OCI-LY1 (cell line): ENCODE results near the gene SLC7A6OS.

ENCODE experiments used
- EZH2 ChIP-seq: fragments of 200-600 bp; sonication (generic), shearing (Covaris generic); IDR thresholded peaks from 2 replicates; pipeline ENCODE4 v1.8.0; 2017; ENCODE audit warnings: borderline replicate concordance, mixed run types, mild to moderate bottlenecking, antibody characterized with exemption, low read length, moderate library complexity, mixed read lengths
- TF ChIP-seq, protein P1 (sequence below): fragments of 200-600 bp; sonication (generic), shearing (Covaris generic); IDR thresholded peaks from 2 replicates; pipeline ENCODE4 v1.5.1; 2017; ENCODE audit warnings: mild to moderate bottlenecking, antibody characterized with exemption, low read length, moderate library complexity, mixed read lengths

GRCh38 chr16:68310774-68311511 lies at the start of gene SLC7A6OS, which contains the start of gene PRMT7:
- TF ChIP-seq, protein P1, sequence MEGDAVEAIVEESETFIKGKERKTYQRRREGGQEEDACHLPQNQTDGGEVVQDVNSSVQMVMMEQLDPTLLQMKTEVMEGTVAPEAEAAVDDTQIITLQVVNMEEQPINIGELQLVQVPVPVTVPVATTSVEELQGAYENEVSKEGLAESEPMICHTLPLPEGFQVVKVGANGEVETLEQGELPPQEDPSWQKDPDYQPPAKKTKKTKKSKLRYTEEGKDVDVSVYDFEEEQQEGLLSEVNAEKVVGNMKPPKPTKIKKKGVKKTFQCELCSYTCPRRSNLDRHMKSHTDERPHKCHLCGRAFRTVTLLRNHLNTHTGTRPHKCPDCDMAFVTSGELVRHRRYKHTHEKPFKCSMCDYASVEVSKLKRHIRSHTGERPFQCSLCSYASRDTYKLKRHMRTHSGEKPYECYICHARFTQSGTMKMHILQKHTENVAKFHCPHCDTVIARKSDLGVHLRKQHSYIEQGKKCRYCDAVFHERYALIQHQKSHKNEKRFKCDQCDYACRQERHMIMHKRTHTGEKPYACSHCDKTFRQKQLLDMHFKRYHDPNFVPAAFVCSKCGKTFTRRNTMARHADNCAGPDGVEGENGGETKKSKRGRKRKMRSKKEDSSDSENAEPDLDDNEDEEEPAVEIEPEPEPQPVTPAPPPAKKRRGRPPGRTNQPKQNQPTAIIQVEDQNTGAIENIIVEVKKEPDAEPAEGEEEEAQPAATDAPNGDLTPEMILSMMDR, result no peak; the same call in 1 of the 2 replicates
- TF ChIP-seq EZH2, result no peak
